T-cell (primary cell): ENCODE measurements around the gene GARIN3. TPM values are rescaled to one million over a fixed set of nuclear protein-coding genes. Genes with fewer than 3 reads are reported as not detected.

Experiments
- ATAC-seq, 4 experiments: fragments of 200-7000 bp in 3 of 4; fragments of 150-1000 bp in 1 of 4; cut with Tn5 transposase; replicated peaks in 1 of 4; 1 replicate in 3 of 4; 2 replicates in 1 of 4; pipeline ENCODE4 v1.10.0; 2021; ENCODE audit warnings: moderate library complexity in 3 of 4, mild to moderate bottlenecking in 2 of 4, moderate number of reproducible peaks in 1 of 4
- CTCF ChIA-PET, 2 donors: fragments of 300-600 bp; sonication (Branson Sonifier 250); formaldehyde crosslinking; loops; one replicate each; lab custom pipeline; 2022; ENCODE audit warnings: antibody characterized with exemption in 2 of 2; lab: Charles Lee
- POLR2A ChIA-PET, 2 donors: fragments of 300-600 bp; sonication (Branson Sonifier 250); formaldehyde crosslinking; loops; one replicate each; lab custom pipeline; 2022; ENCODE audit warnings: antibody characterized with exemption in 2 of 2; lab: Charles Lee
- DNase-seq, 35 experiments: peaks; one replicate each; pipeline versions ENCODE4 v3.0.0 to v3.0.0-alpha.2; 2013 to 2023
- H3K27ac ChIP-seq: one replicate; pipeline ENCODE4 v1.5.1; 2013; ENCODE audit warnings: low read length
- H3K27me3 ChIP-seq, 2 experiments: replicated peaks in 1 of 2; 1 replicate in 1 of 2; 2 replicates in 1 of 2; pipeline versions ENCODE4 v1.6.1 to v1.7.0; 2013; ENCODE audit warnings: low read length in 1 of 2, mixed read lengths in 1 of 2; ENCODE audit not compliant: control insufficient read depth in 2 of 2, insufficient read depth in 2 of 2; ENCODE audit errors: extremely low read depth in 1 of 2
- H3K36me3 ChIP-seq, 2 donors: 1 replicate in 1 of 2; 2 replicates in 1 of 2; pipeline versions ENCODE4 v1.6.1 to v1.7.0; 2013; ENCODE audit warnings: low read length in 1 of 2; ENCODE audit not compliant: control insufficient read depth in 2 of 2, insufficient read depth in 1 of 2; ENCODE audit errors: extremely low read depth in 1 of 2
- H3K4me1 ChIP-seq, 2 experiments: 1 replicate in 1 of 2; 2 replicates in 1 of 2; pipeline versions ENCODE4 v1.6.1 to v1.7.0; 2013; ENCODE audit warnings: low read length in 2 of 2, mixed read lengths in 1 of 2; ENCODE audit not compliant: insufficient read depth in 2 of 2, control insufficient read depth in 1 of 2; ENCODE audit errors: extremely low read depth in 1 of 2
- H3K4me3 ChIP-seq, 2 donors: 1 replicate in 1 of 2; 2 replicates in 1 of 2; pipeline versions ENCODE4 v1.5.1 to v1.7.0; 2013; ENCODE audit warnings: mild to moderate bottlenecking in 2 of 2, low read length in 1 of 2, moderate library complexity in 1 of 2; ENCODE audit not compliant: control insufficient read depth in 1 of 2; ENCODE audit errors: extremely low read depth in 1 of 2
- H3K9me3 ChIP-seq: 2 replicates; pipeline ENCODE4 v1.7.0; 2013
- H3K27ac Mint-ChIP-seq, 2 donors: one replicate each; pipeline ENCODE4 v1.8.0; 2020 to 2021; ENCODE audit warnings: mild to moderate bottlenecking in 2 of 2, mixed read lengths in 2 of 2
- H3K27me3 Mint-ChIP-seq, 2 donors: one replicate each; pipeline ENCODE4 v1.8.0; 2021 to 2022; ENCODE audit warnings: mixed read lengths in 2 of 2
- H3K36me3 Mint-ChIP-seq: one replicate; pipeline ENCODE4 v1.8.0; 2021; ENCODE audit warnings: mixed read lengths
- H3K4me1 Mint-ChIP-seq, 3 donors: one replicate each; pipeline ENCODE4 v1.8.0; 2020 to 2022; ENCODE audit warnings: mixed read lengths in 3 of 3, mild to moderate bottlenecking in 1 of 3
- H3K4me3 Mint-ChIP-seq, 3 donors: one replicate each; pipeline ENCODE4 v1.8.0; 2020 to 2022; ENCODE audit warnings: mild to moderate bottlenecking in 3 of 3, mixed read lengths in 3 of 3, moderate library complexity in 3 of 3
- H3K9me3 Mint-ChIP-seq, 3 donors: one replicate each; pipeline ENCODE4 v1.8.0; 2020 to 2022; ENCODE audit warnings: mixed read lengths in 3 of 3
- WGBS: methylation state at CpG from one replicate; pipeline ENCODE4 v1.1.5; 2013; ENCODE audit warnings: missing lambda C conversion rate; ENCODE audit not compliant: insufficient coverage; 5-methylcytosine and 5-hydroxymethylcytosine counted together
- total RNA-seq, 35 experiments: library from RNA in 6 of 35; stranded (reverse) in 6 of 35; fragments of 120-200 nt in 1 of 35; gene quantifications; one replicate each; pipeline versions ENCODE4 v1.2.1 to v1.2.4 and lab custom pipeline; 2013 to 2026

The GARIN3 gene
- total RNA-seq, 5 donors from 2014 or later (not counting 1 experiment from before 2014, with no cell fraction given): not detected

GRCh38 chr5:157172403-157172802, 6.3 kb upstream of the GARIN3 start:
- Histone ChIP-seq H3K4me1 (peaks cover 26 to 31% of the 10 kb centered on the region in 2 experiments), H3K36me3 (no peaks in the 10 kb centered on the region), H3K27me3 (no peaks in the 10 kb centered on the region), H3K9me3 (no peaks in the 10 kb centered on the region), H3K4me3 (no peak overlapping the region), H3K27ac (peak overlapping the region; percentile 79)
- H3K27me3 Mint-ChIP-seq: no peaks in the 10 kb centered on the region
- ATAC-seq (peak; percentile 96 to 98 (median 98)), DNase-seq (peak; percentile 28 to 89 (median 65))
- H3K4me1 Mint-ChIP-seq: peaks cover 65 to 83% (median 66%) of the 10 kb centered on the region in 3 donors
- no CpG with 5 or more reads among the region's 2 CpGs for WGBS
- peaks cover 0 to 4% (median 3%) of the 10 kb centered on the region in 3 donors for H3K9me3 Mint-ChIP-seq
- H3K4me3 Mint-ChIP-seq: peak overlapping the region; percentile 25 to 70 (median 37)
- peak overlapping the region; percentile 83 to 88 for H3K27ac Mint-ChIP-seq
- CTCF ChIA-PET: interaction anchor here (0.6 to 2.0 kb wide), 11 partner anchors 8 to 80 kb away, joined by 3 to 7 read pairs (median 4); partner anchors contain the start of gene ITK (in 1 of the 2)
- POLR2A ChIA-PET: interaction anchor here (0.5 to 1.5 kb wide), 8 partner anchors 8 to 685 kb away, joined by 4 to 6 read pairs (median 4); partner anchors contain the start of gene ITK (in 1 of the 2)
- no peaks in the 10 kb centered on the region for H3K36me3 Mint-ChIP-seq

- ATAC-seq: no peak
- H3K4me1 ChIP-seq: peaks cover 28 to 35% of the 10 kb centered on the region in 2 experiments
- POLR2A ChIA-PET: interaction anchor here in 1 of 2 donors (0.5 to 0.9 kb wide), 4 partner anchors 12 to 59 kb away, joined by 3 to 4 read pairs (median 3); partner anchors contain the start of gene ITK
- no peaks in the 10 kb centered on the region for H3K36me3 ChIP-seq
- DNase-seq: no peak
- 100% methylated on average over 1 of the region's 5 CpGs for WGBS
- H3K36me3 Mint-ChIP-seq: no peaks in the 10 kb centered on the region
- H3K4me3 ChIP-seq: no peak overlapping the region
- H3K4me1 Mint-ChIP-seq: peaks cover 63 to 82% (median 71%) of the 10 kb centered on the region in 3 donors
- peak overlapping the region; percentile 22 to 55 for H3K27ac Mint-ChIP-seq
- no peak overlapping the region for H3K4me3 Mint-ChIP-seq
- CTCF ChIA-PET: interaction anchor here (0.6 to 1.8 kb wide), 7 partner anchors 9 to 229 kb away, joined by 3 to 15 read pairs (median 4); no protein-coding TSS in a partner anchor
- no peak overlapping the region for H3K27ac ChIP-seq
- no peaks in the 10 kb centered on the region for H3K27me3 Mint-ChIP-seq
- no peaks in the 10 kb centered on the region for H3K9me3 ChIP-seq
- no peaks in the 10 kb centered on the region for H3K27me3 ChIP-seq
- H3K9me3 Mint-ChIP-seq: peaks cover 0 to 4% (median 3%) of the 10 kb centered on the region in 3 donors
Observed at GRCh38 chr5:157168286-157168685, 2.2 kb upstream of the GARIN3 start.

- Mint-ChIP-seq H3K4me3 (peak overlapping the region; percentile 40 to 70 (median 42)), H3K36me3 (no peaks in the 10 kb centered on the region), H3K4me1 (peaks cover 55 to 75% (median 70%) of the 10 kb centered on the region in 3 donors), H3K27me3 (no peaks in the 10 kb centered on the region), H3K27ac (peak overlapping the region; percentile 92), H3K9me3 (peaks cover 0 to 4% (median 3%) of the 10 kb centered on the region in 3 donors)
- Histone ChIP-seq H3K4me3 (no peak overlapping the region), H3K27ac (peak overlapping the region; percentile 56), H3K4me1 (peaks cover 17 to 30% of the 10 kb centered on the region in 2 experiments), H3K27me3 (no peaks in the 10 kb centered on the region), H3K36me3 (no peaks in the 10 kb centered on the region), H3K9me3 (no peaks in the 10 kb centered on the region)
- CTCF ChIA-PET: interaction anchor here in 1 of 2 donors (0.7 to 1.8 kb wide), 5 partner anchors 12 to 109 kb away, joined by 3 to 15 read pairs (median 5); no protein-coding TSS in a partner anchor
- POLR2A ChIA-PET: interaction anchor here (0.6 to 1.1 kb wide), 11 partner anchors 12 to 1276 kb away, joined by 3 to 5 read pairs (median 4); partner anchors contain the start of gene ITK (in 2 of the 2)
- WGBS: no CpG with 5 or more reads among the region's 4 CpGs
- ATAC-seq (peak; percentile 31 to 58 (median 44)), DNase-seq (no peak)
Observed at GRCh38 chr5:157167214-157167621, 1.2 kb upstream of the GARIN3 start.

GRCh38 chr5:157165668-157166067, 396 bp downstream of the GARIN3 start:
- POLR2A ChIA-PET: no interaction called here
- H3K9me3 Mint-ChIP-seq: peaks cover 0 to 3% (median under 1%) of the 10 kb centered on the region in 3 donors
- peaks cover 49 to 69% (median 67%) of the 10 kb centered on the region in 3 donors for H3K4me1 Mint-ChIP-seq
- Histone ChIP-seq H3K4me1 (peaks cover 16 to 19% of the 10 kb centered on the region in 2 experiments), H3K4me3 (no peak overlapping the region), H3K36me3 (no peaks in the 10 kb centered on the region), H3K27ac (no peak overlapping the region), H3K27me3 (no peaks in the 10 kb centered on the region), H3K9me3 (no peaks in the 10 kb centered on the region)
- DNase-seq (no peak), ATAC-seq (no peak)
- CTCF ChIA-PET: interaction anchor here (1.2 to 1.3 kb wide), 2 partner anchors 11 to 16 kb away, joined by 3 read pairs; no protein-coding TSS in a partner anchor
- WGBS: 100% methylated on average over 1 of the region's 14 CpGs
- H3K36me3 Mint-ChIP-seq: no peaks in the 10 kb centered on the region
- no peaks in the 10 kb centered on the region for H3K27me3 Mint-ChIP-seq
- no peak overlapping the region for H3K4me3 Mint-ChIP-seq
- peak overlapping the region; percentile 42 to 92 for H3K27ac Mint-ChIP-seq

GRCh38 chr5:157165261-157165660, 803 bp downstream of the GARIN3 start:
- no peaks in the 10 kb centered on the region for H3K36me3 ChIP-seq
- no peak overlapping the region for H3K27ac ChIP-seq
- Mint-ChIP-seq H3K9me3 (peaks cover 0 to under 1% (median 0%) of the 10 kb centered on the region in 3 donors), H3K27ac (peak overlapping the region in 1 of 2 donors; percentile 27), H3K36me3 (no peaks in the 10 kb centered on the region), H3K4me1 (peaks cover 46 to 67% (median 65%) of the 10 kb centered on the region in 3 donors), H3K4me3 (no peak overlapping the region), H3K27me3 (no peaks in the 10 kb centered on the region)
- H3K27me3 ChIP-seq: no peaks in the 10 kb centered on the region
- ATAC-seq (no peak), DNase-seq (no peak)
- peaks cover 17 to 21% of the 10 kb centered on the region in 2 experiments for H3K4me1 ChIP-seq
- no peaks in the 10 kb centered on the region for H3K9me3 ChIP-seq
- H3K4me3 ChIP-seq: no peak overlapping the region
- CTCF ChIA-PET: interaction anchor here (1.2 to 1.3 kb wide), 2 partner anchors 10 to 16 kb away, joined by 3 read pairs; no protein-coding TSS in a partner anchor
- POLR2A ChIA-PET: no interaction called here
- WGBS: no CpG with 5 or more reads among the region's 4 CpGs

- no peaks in the 10 kb centered on the region for H3K27me3 ChIP-seq
- no peaks in the 10 kb centered on the region for H3K36me3 Mint-ChIP-seq
- 82% methylated on average over 2 of the region's 5 CpGs for WGBS
- DNase-seq (no peak), ATAC-seq (no peak)
- ChIA-PET POLR2A (no interaction called here), CTCF (interaction anchor here in 1 of 2 donors (1.2 kb wide), 1 partner anchor 9 kb away, joined by 3 read pairs; no protein-coding TSS in a partner anchor)
- H3K4me1 Mint-ChIP-seq: peaks cover 51 to 68% (median 68%) of the 10 kb centered on the region in 3 donors
- H3K4me1 ChIP-seq: peaks cover 24 to 28% of the 10 kb centered on the region in 2 experiments
- no peaks in the 10 kb centered on the region for H3K9me3 ChIP-seq
- no peak overlapping the region for H3K27ac ChIP-seq
- H3K4me3 ChIP-seq: no peak overlapping the region
- no peaks in the 10 kb centered on the region for H3K9me3 Mint-ChIP-seq
- H3K27me3 Mint-ChIP-seq: no peaks in the 10 kb centered on the region
- H3K36me3 ChIP-seq: no peaks in the 10 kb centered on the region
- no peak overlapping the region for H3K27ac Mint-ChIP-seq
- H3K4me3 Mint-ChIP-seq: no peak overlapping the region
Observed at GRCh38 chr5:157164521-157164920, 1.5 kb downstream of the GARIN3 start.
